ENCODE measurements around the gene PLPP4. TPM values are rescaled to one million over a fixed set of nuclear protein-coding genes. Genes with fewer than 3 reads are reported as not detected.
A peak's percentile ranks its signal among the peaks of the same experiment; 100 is the strongest.
"Not testable (repeated sequence)": the region's sequence is repeated elsewhere in the genome, so short reads cannot be mapped to it uniquely, and the experiment has no call there.

The PLPP4 gene
- total and polyA plus RNA-seq, 2 donors from 2014 or later = 6.4 to 11.2 TPM

DNA sequence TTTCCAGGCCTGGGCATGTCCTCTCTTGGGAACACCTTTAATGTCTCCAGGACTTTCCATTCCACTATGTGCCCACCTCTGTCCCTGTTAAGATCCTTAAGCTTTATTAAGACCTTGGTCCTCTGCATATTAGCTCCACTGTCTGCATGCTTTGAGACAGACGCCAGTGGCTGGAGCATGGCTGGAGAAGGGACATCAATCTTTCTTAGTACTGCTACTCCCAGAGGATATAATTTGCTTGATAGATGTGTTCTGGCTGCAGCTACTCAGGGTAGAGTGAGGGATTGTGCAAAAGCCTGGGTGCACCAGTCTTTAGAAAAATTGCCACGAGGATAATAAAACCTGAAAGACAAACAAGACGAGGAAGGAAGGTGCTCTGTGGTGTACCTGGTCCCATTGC is 42.9 kb downstream of the PLPP4 start:
- Histone ChIP-seq H3K4me1 (ENCODE audit: control insufficient read depth in 2 of 3, insufficient read depth in 2 of 3, low read depth in 1 of 3, low read length in 3 of 3) (peaks cover 0 to 6% (median 0%) of the 10 kb centered on the region in 3 donors), H3K27me3 (ENCODE audit: control insufficient read depth, insufficient read depth, low read length) (no peaks in the 10 kb centered on the region), H3K27ac (ENCODE audit: low read depth in 2 of 2, low read length in 2 of 2) (no peak overlapping the region), H3K9me3 (ENCODE audit: control insufficient read depth in 2 of 3, insufficient read depth in 1 of 3, low read length in 3 of 3) (no peaks in the 10 kb centered on the region), H3K36me3 (ENCODE audit: control insufficient read depth in 2 of 3, insufficient read depth in 3 of 3, low read length in 3 of 3) (no peaks in the 10 kb centered on the region), H3K9ac (ENCODE audit: low read length in 3 of 3) (no peak overlapping the region), H3K4me3 (ENCODE audit: low read length in 3 of 3) (no peak overlapping the region)
- FAIRE-seq (no peak), DNase-seq (peak in 1 of 5 donors; percentile 5)
- TF ChIP-seq CTCF (IDR thresholded peaks at IDR 0.05; ENCODE audit: borderline replicate concordance, extremely low read depth, insufficient read depth) = no peak
- intact Hi-C loops (cut with DNase I) = no loop called here

DNA sequence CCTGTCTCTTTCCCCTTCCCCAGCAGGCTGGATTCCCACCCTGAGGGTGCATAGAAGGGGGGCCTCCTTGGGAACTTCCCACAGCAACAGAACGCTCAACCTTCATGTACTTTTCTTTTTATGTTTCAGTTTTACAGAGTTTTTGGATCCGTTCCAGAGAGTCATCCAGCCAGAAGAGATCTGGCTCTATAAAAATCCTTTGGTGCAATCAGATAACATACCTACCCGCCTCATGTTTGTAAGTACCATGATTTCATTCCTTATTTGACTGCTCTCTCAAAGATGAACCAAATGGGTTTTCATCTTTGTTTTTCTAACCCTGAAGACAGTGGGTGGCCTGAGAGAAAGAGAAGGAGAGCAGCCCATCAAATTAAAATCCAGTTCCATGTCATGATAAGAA is 46.7 kb downstream of the PLPP4 start:
- no peaks in the 10 kb centered on the region for H3K27me3 ChIP-seq (ENCODE audit: control insufficient read depth, insufficient read depth, low read length)
- TF ChIP-seq CTCF (IDR thresholded peaks at IDR 0.05; ENCODE audit: borderline replicate concordance, extremely low read depth, insufficient read depth) = no peak
- H3K9me3 ChIP-seq (ENCODE audit: control insufficient read depth in 2 of 3, insufficient read depth in 1 of 3, low read length in 3 of 3) = no peaks in the 10 kb centered on the region
- no peak overlapping the region for H3K27ac ChIP-seq (ENCODE audit: low read depth in 2 of 2, low read length in 2 of 2)
- FAIRE-seq = no peak
- intact Hi-C loops (cut with DNase I) = no loop called here
- no peak overlapping the region for H3K4me3 ChIP-seq (ENCODE audit: low read length in 3 of 3)
- no peaks in the 10 kb centered on the region for H3K4me1 ChIP-seq (ENCODE audit: control insufficient read depth in 2 of 3, insufficient read depth in 2 of 3, low read depth in 1 of 3, low read length in 3 of 3)
- DNase-seq = peak in 2 of 5 donors; percentile 6 to 7
- H3K9ac ChIP-seq (ENCODE audit: low read length in 3 of 3) = no peak overlapping the region
- no peaks in the 10 kb centered on the region for H3K36me3 ChIP-seq (ENCODE audit: control insufficient read depth in 2 of 3, insufficient read depth in 3 of 3, low read length in 3 of 3)

DNA sequence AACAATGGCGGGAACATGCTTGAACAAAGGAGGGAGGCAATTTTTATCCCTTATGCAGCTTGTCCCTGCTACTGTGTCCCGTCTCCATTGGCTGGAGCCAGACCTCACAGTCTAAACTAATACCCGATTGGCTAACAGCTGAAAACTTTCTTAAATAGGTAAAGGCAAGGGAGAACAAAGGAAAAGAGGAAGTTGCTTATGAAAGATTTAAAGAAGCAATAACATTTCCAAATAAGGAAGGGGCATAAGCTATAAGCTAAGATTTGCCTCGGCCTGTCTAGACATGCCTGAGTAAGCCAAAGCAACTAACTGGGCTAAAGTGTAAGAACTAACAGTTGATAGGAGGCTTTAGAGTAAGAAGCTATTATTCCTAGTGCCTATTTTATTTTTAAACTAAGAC is 47.2 kb downstream of the PLPP4 start:
- not testable (repeated sequence) for FAIRE-seq

GRCh38 chr10:120505056-120505455 is 48.0 kb downstream of the PLPP4 start:
- H3K9me3 ChIP-seq (ENCODE audit: control insufficient read depth in 2 of 3, insufficient read depth in 1 of 3, low read length in 3 of 3) = no peaks in the 10 kb centered on the region
- no peaks in the 10 kb centered on the region for H3K27me3 ChIP-seq (ENCODE audit: control insufficient read depth, insufficient read depth, low read length)
- H3K4me1 ChIP-seq (ENCODE audit: control insufficient read depth in 2 of 3, insufficient read depth in 2 of 3, low read depth in 1 of 3, low read length in 3 of 3) = no peaks in the 10 kb centered on the region
- no peaks in the 10 kb centered on the region for H3K36me3 ChIP-seq (ENCODE audit: control insufficient read depth in 2 of 3, insufficient read depth in 3 of 3, low read length in 3 of 3)
- H3K27ac ChIP-seq (ENCODE audit: low read depth in 2 of 2, low read length in 2 of 2) = no peak overlapping the region
- H3K9ac ChIP-seq (ENCODE audit: low read length in 3 of 3) = no peak overlapping the region
- intact Hi-C loops (cut with DNase I) = no loop called here
- DNase-seq = no peak
- no peak for TF ChIP-seq CTCF (IDR thresholded peaks at IDR 0.05; ENCODE audit: borderline replicate concordance, extremely low read depth, insufficient read depth)
- H3K4me3 ChIP-seq (ENCODE audit: low read length in 3 of 3) = no peak overlapping the region
- no peak for FAIRE-seq

More for the DNA sequence above, 47.2 kb downstream of the PLPP4 start:
- H3K4me3 ChIP-seq (ENCODE audit: low read length in 3 of 3); H3K27me3 ChIP-seq (ENCODE audit: control insufficient read depth, insufficient read depth, low read length); DNase-seq; H3K36me3 ChIP-seq (ENCODE audit: control insufficient read depth in 2 of 3, insufficient read depth in 3 of 3, low read length in 3 of 3); H3K27ac ChIP-seq (ENCODE audit: low read depth in 2 of 2, low read length in 2 of 2); H3K4me1 ChIP-seq (ENCODE audit: control insufficient read depth in 2 of 3, insufficient read depth in 2 of 3, low read depth in 1 of 3, low read length in 3 of 3); intact Hi-C loops (cut with DNase I); H3K9ac ChIP-seq (ENCODE audit: low read length in 3 of 3); H3K9me3 ChIP-seq (ENCODE audit: control insufficient read depth in 2 of 3, insufficient read depth in 1 of 3, low read length in 3 of 3): not testable (repeated sequence)

All from kidney (tissue), 14 donors.